Measurements from ENCODE around the gene C1GALT1. TPM values are rescaled to one million over a fixed set of nuclear protein-coding genes. Genes with fewer than 3 reads are reported as not detected.
A peak's percentile ranks its signal among the peaks of the same experiment; 100 is the strongest.
"Not testable (repeated sequence)": the region's sequence is repeated elsewhere in the genome, so short reads cannot be mapped to it uniquely, and the experiment has no call there.

Gene C1GALT1
- total RNA-seq, 3 donors from 2014 or later: 39.7 to 42.0 (median 40.4) TPM

GRCh38 chr7:7180725-7181449 is 1.5 kb upstream of the C1GALT1 start:
- peak overlapping the region; percentile 87 for H3K4me3 Mint-ChIP-seq
- DNase-seq (no peak), ATAC-seq (no peak)
- no peaks in the 10 kb centered on the region for H3K27me3 Mint-ChIP-seq (ENCODE audit: low read depth)
- H3K36me3 Mint-ChIP-seq (ENCODE audit: insufficient read depth): no peaks in the 10 kb centered on the region
- H3K9me3 Mint-ChIP-seq: no peaks in the 10 kb centered on the region
- H3K4me1 Mint-ChIP-seq (ENCODE audit: low read depth): peaks cover 20% of the 10 kb centered on the region

- DNase-seq (peak; percentile 30), ATAC-seq (peak; percentile 20 to 21)
- Mint-ChIP-seq H3K4me3 (peak overlapping the region; percentile 87), H3K9me3 (no peaks in the 10 kb centered on the region), H3K36me3 (ENCODE audit: insufficient read depth) (no peaks in the 10 kb centered on the region), H3K27me3 (ENCODE audit: low read depth) (no peaks in the 10 kb centered on the region), H3K4me1 (ENCODE audit: low read depth) (peaks cover 16% of the 10 kb centered on the region)
These were observed 707 bp upstream of the C1GALT1 start for GRCh38 chr7:7181519-7182155.

- ATAC-seq (peak; percentile 18 to 23), DNase-seq (peak; percentile 17)
- H3K36me3 Mint-ChIP-seq (ENCODE audit: insufficient read depth): no peaks in the 10 kb centered on the region
- no peaks in the 10 kb centered on the region for H3K9me3 Mint-ChIP-seq
- H3K4me3 Mint-ChIP-seq: peak overlapping the region; percentile 87
- no peaks in the 10 kb centered on the region for H3K27me3 Mint-ChIP-seq (ENCODE audit: low read depth)
- peaks cover 9% of the 10 kb centered on the region for H3K4me1 Mint-ChIP-seq (ENCODE audit: low read depth)
These were observed 905 bp downstream of the C1GALT1 start for GRCh38 chr7:7183061-7183837.

- Mint-ChIP-seq H3K4me1 (ENCODE audit: low read depth) (peaks cover 13% of the 10 kb centered on the region), H3K4me3 (peak overlapping the region; percentile 87), H3K9me3 (no peaks in the 10 kb centered on the region), H3K36me3 (ENCODE audit: insufficient read depth) (no peaks in the 10 kb centered on the region), H3K27me3 (ENCODE audit: low read depth) (no peaks in the 10 kb centered on the region)
- DNase-seq: no peak
- no peak for ATAC-seq
These were observed 1.6 kb downstream of the C1GALT1 start for GRCh38 chr7:7183838-7184463.

GRCh38 chr7:7185371-7185989 is 3.1 kb downstream of the C1GALT1 start:
- H3K4me1 Mint-ChIP-seq (ENCODE audit: low read depth): peaks cover 20% of the 10 kb centered on the region
- peaks cover 3% of the 10 kb centered on the region for H3K36me3 Mint-ChIP-seq (ENCODE audit: insufficient read depth)
- DNase-seq (no peak), ATAC-seq (no peak)
- no peaks in the 10 kb centered on the region for H3K9me3 Mint-ChIP-seq
- no peak overlapping the region for H3K4me3 Mint-ChIP-seq
- H3K27me3 Mint-ChIP-seq (ENCODE audit: low read depth): no peaks in the 10 kb centered on the region

- Mint-ChIP-seq H3K9me3 (peaks cover 7% of the 10 kb centered on the region), H3K27me3 (ENCODE audit: low read depth) (no peaks in the 10 kb centered on the region)
- peak; percentile 38 to 44 for ATAC-seq
These were observed 5.7 kb downstream of the C1GALT1 start for GRCh38 chr7:7188091-7188490.

GRCh38 chr7:7188742-7189141 is 6.4 kb downstream of the C1GALT1 start:
- H3K9me3 Mint-ChIP-seq: peaks cover 7% of the 10 kb centered on the region
- peaks cover 8% of the 10 kb centered on the region for H3K36me3 Mint-ChIP-seq (ENCODE audit: insufficient read depth)
- H3K4me1 Mint-ChIP-seq (ENCODE audit: low read depth): peaks cover 31% of the 10 kb centered on the region
- H3K27me3 Mint-ChIP-seq (ENCODE audit: low read depth): no peaks in the 10 kb centered on the region
- no peak overlapping the region for H3K4me3 Mint-ChIP-seq
- ATAC-seq: no peak
- DNase-seq: no peak

More at GRCh38 chr7:7188091-7188490, 5.7 kb downstream of the C1GALT1 start:
- peaks cover 28% of the 10 kb centered on the region for H3K4me1 Mint-ChIP-seq (ENCODE audit: low read depth)
- no peak for DNase-seq
- no peak overlapping the region for H3K4me3 Mint-ChIP-seq
- peaks cover 8% of the 10 kb centered on the region for H3K36me3 Mint-ChIP-seq (ENCODE audit: insufficient read depth)

- no peak for DNase-seq
- peaks cover 43% of the 10 kb centered on the region for H3K4me1 Mint-ChIP-seq (ENCODE audit: low read depth)
These were observed 7.8 kb downstream of the C1GALT1 start for GRCh38 chr7:7190142-7190541.

GRCh38 chr7:7191137-7191536 is 8.8 kb downstream of the C1GALT1 start:
- H3K4me1 Mint-ChIP-seq (ENCODE audit: low read depth): peaks cover 51% of the 10 kb centered on the region
- H3K27me3 Mint-ChIP-seq (ENCODE audit: low read depth): no peaks in the 10 kb centered on the region
- ATAC-seq: no peak
- DNase-seq: no peak
- H3K9me3 Mint-ChIP-seq: peaks cover 7% of the 10 kb centered on the region
- H3K36me3 Mint-ChIP-seq (ENCODE audit: insufficient read depth): peaks cover 8% of the 10 kb centered on the region
- H3K4me3 Mint-ChIP-seq: no peak overlapping the region

More at GRCh38 chr7:7190142-7190541, 7.8 kb downstream of the C1GALT1 start:
- peak in 1 of 2 donors; percentile 29 for ATAC-seq
- Mint-ChIP-seq H3K36me3 (ENCODE audit: insufficient read depth) (peaks cover 8% of the 10 kb centered on the region), H3K4me3 (no peak overlapping the region), H3K27me3 (ENCODE audit: low read depth) (no peaks in the 10 kb centered on the region), H3K9me3 (peaks cover 7% of the 10 kb centered on the region)

- H3K9me3 Mint-ChIP-seq; H3K27me3 Mint-ChIP-seq (ENCODE audit: low read depth); DNase-seq; H3K36me3 Mint-ChIP-seq (ENCODE audit: insufficient read depth): not testable (repeated sequence)
- ATAC-seq: peak; percentile 46 to 60
- Mint-ChIP-seq H3K4me1 (ENCODE audit: low read depth) (peaks cover 69% of the 10 kb centered on the region), H3K4me3 (peak overlapping the region; percentile 37)
These were observed 10.7 kb downstream of the C1GALT1 start for GRCh38 chr7:7192798-7193788.

- ATAC-seq; H3K36me3 Mint-ChIP-seq (ENCODE audit: insufficient read depth); H3K27me3 Mint-ChIP-seq (ENCODE audit: low read depth): not testable (repeated sequence)
These were observed 17.2 kb downstream of the C1GALT1 start for GRCh38 chr7:7199592-7199991.

GRCh38 chr7:7200255-7200654 is 17.9 kb downstream of the C1GALT1 start:
- not testable (repeated sequence) for DNase-seq; ATAC-seq; H3K36me3 Mint-ChIP-seq (ENCODE audit: insufficient read depth); H3K27me3 Mint-ChIP-seq (ENCODE audit: low read depth); H3K4me3 Mint-ChIP-seq
- H3K9me3 Mint-ChIP-seq: peaks cover 13% of the 10 kb centered on the region
- peaks cover 95% of the 10 kb centered on the region for H3K4me1 Mint-ChIP-seq (ENCODE audit: low read depth)

More at GRCh38 chr7:7199592-7199991, 17.2 kb downstream of the C1GALT1 start:
- DNase-seq, H3K4me3 Mint-ChIP-seq: not testable (repeated sequence)
- Mint-ChIP-seq H3K9me3 (peaks cover 13% of the 10 kb centered on the region), H3K4me1 (ENCODE audit: low read depth) (peaks cover 96% of the 10 kb centered on the region)

Measured in activated T-cell treated with anti-CD3 and anti-CD28 coated beads, Interleukin-2, amount 50 U/mL, for 4 hours (primary cell).